Measurements from ENCODE around the gene PDC.
"Not testable (repeated sequence)": the region's sequence is repeated elsewhere in the genome, so short reads cannot be mapped to it uniquely, and the experiment has no call there.

The PDC gene

GRCh38 chr1:186404454-186405051, 56.4 kb downstream of the PDC start:
- no peak overlapping the region for H3K4me3 ChIP-seq (ENCODE audit: low read depth, low read length)

- no peak overlapping the region for H3K4me3 ChIP-seq (ENCODE audit: low read depth, low read length)
Observed at GRCh38 chr1:186403632-186404031, 57.3 kb downstream of the PDC start.

GRCh38 chr1:186401446-186401845, 59.5 kb downstream of the PDC start:
- not testable (repeated sequence) for H3K4me3 ChIP-seq (ENCODE audit: low read depth, low read length)
